Measurements from ENCODE around the gene RASL10B.
"Not testable (repeated sequence)": the region's sequence is repeated elsewhere in the genome, so short reads cannot be mapped to it uniquely, and the experiment has no call there.

The RASL10B gene

DNA sequence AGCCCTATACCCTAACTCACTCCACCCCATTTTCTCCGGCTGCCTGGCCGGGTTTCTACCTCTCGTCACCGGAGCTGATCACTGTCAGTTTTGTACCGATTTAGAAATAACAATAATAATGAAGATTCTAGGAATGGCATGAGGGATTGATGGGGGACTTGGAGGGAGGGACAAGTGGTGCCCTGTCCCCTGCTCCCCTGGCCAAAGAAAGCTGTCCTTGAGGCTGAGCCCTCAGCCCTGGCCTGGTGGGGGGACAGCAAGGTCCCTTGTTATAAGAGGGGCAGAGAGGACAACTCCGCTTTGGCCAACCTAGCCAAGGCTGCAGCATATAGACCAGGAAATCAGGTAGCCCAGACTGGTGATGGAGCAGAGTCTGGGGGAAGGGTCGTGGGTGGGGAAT is 11.1 kb downstream of the RASL10B start:
- TF ChIP-seq POLR2A (IDR thresholded peaks at IDR 0.05; ENCODE audit: low read length) (no peak), GATA1 (IDR thresholded peaks at IDR 0.05; ENCODE audit: low read depth, low read length) (no peak)

DNA sequence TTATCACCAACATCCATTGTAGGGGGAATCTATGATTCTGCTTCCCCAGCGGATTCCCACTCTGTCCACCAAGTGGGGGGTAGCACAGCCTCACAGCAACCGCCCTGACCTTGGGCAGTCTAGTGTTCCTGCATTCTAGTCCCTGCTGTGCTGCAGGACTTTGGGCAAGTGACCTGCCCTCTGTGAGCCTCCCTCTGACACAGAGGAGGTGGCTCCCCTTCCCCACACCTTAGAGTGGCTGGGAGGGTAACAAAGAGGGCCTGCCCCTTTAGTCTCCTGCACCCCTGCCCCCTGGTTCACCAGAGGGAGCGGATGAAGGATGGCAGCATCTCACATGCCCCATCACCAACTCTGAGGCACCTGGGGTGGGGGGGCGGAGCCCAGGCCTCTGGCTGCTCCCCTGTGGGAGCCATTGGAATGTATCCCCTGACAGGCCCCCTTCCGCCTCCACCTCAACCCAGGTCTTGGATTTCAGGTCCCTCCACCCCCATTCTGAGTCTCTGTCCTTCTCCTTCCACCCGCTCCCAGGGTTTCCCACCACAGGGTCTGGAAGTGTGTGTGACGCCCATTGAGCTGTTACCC is 11.5 kb downstream of the RASL10B start:
- no peak for TF ChIP-seq GATA1 (IDR thresholded peaks at IDR 0.05; ENCODE audit: low read depth, low read length)
- no peak for TF ChIP-seq POLR2A (IDR thresholded peaks at IDR 0.05; ENCODE audit: low read length)
- DNase-seq: no peak

More for the DNA sequence above, 11.1 kb downstream of the RASL10B start:
- no peak for DNase-seq

DNA sequence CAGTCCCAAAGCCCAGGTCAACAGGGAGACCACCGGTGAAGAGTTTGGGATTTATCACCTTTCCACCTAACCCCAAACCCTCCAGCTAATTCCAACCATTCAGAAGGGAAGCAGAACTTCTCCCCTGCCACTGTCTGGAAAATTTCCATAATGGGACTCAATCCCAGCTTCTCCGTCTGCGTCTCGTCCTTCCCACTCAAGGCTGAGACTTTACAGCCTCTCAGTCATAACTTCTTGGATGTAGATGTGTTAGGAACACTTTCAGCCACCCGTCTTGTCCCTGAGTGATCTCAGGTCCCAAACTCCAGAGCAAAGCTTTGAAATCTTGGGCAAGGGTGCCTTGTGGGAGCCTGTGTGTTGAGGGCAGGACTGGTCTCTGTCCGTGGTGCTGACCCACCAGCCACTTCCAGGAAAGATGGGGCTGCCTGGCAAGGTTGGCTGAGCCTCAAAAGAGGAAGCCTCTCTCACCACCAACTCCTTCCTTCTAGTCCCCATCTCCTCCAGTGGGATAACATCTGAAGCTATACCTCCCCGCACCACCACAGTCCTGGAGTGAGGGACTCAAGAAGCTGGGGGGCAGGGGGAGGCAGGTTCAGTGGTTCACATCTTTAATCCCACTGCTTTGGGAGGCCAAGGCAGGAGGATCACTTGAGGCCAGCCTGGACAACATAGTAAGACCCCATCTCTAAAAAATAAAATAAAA is 12.3 kb downstream of the RASL10B start:
- peak; percentile 32 to 37 for DNase-seq
- TF ChIP-seq GATA1 (IDR thresholded peaks at IDR 0.05; ENCODE audit: low read depth, low read length) (no peak), POLR2A (IDR thresholded peaks at IDR 0.05; ENCODE audit: low read length) (no peak)

DNA sequence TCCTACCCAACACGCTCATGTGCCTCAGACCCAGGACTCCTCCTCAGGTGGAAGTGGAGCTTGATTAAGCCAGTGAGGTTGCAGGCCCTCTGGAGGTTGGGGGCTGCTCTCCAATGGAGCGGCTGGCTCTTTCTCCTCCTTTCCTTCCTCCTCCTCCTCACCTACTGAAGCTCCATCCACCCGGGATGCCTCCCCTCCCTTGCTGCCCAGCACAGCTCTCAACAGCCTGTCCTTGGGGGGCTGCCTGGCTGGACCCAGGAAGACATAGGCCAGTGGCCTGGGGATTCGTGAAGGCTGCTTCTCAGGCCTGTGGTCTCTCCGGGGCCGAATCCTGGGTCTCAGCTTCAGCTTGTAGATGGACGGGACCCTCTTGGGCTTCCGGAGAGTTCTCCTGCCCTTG is 13.4 kb downstream of the RASL10B start:
- no peak for DNase-seq
- TF ChIP-seq POLR2A (IDR thresholded peaks at IDR 0.05; ENCODE audit: low read length) (no peak), GATA1 (IDR thresholded peaks at IDR 0.05; ENCODE audit: low read depth, low read length) (no peak)

DNA sequence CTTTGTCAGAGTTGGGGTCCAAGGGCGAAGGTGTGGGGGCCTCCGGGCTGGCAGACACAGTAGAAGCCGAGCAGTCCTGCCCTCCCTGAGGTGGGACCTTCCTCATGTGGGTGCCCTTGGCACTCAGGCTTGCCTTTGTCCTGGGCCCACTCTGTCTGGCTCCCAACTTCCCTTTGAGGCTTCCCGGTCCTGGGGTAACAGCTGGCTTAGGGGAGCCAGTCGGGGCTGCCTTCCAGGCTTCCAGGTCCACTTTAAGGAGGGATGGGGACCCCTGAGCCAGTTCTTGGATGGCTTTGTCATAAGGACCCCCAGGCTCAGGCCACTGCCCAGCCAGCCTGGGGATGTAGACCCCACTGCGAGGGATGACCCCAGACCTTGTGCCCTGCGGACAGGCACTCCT is 13.8 kb downstream of the RASL10B start:
- TF ChIP-seq POLR2A (IDR thresholded peaks at IDR 0.05; ENCODE audit: low read length): no peak
- no peak for TF ChIP-seq GATA1 (IDR thresholded peaks at IDR 0.05; ENCODE audit: low read depth, low read length)
- DNase-seq: no peak

DNA sequence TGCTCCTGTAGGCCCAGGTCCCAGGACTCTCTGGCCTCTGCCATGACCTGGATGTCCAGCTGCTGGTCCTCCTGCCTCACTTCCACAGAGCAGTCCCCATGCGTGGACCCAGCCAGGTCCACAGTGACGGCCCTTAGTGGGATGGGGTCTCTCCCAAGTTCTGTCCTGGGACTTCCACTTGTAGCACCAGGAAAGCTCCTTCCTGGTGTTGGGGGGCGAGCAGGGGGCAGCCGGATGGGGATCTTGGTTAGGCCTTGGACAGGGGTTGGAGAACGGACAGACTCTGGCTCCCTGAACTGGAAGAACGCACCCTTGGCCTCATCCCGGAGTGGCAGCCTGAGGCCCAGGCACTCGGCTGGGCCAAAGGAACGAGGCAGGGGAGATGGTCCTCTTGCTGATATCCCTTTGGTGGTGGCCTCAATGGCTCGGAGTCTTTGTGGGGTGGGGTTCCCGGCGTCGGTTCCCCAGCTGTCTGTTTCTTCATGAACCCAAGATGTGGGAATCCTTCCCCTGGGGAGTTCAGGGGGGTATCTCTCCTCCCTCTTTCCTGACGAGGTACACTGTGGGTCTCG is 14.4 kb downstream of the RASL10B start:
- DNase-seq: no peak

DNA sequence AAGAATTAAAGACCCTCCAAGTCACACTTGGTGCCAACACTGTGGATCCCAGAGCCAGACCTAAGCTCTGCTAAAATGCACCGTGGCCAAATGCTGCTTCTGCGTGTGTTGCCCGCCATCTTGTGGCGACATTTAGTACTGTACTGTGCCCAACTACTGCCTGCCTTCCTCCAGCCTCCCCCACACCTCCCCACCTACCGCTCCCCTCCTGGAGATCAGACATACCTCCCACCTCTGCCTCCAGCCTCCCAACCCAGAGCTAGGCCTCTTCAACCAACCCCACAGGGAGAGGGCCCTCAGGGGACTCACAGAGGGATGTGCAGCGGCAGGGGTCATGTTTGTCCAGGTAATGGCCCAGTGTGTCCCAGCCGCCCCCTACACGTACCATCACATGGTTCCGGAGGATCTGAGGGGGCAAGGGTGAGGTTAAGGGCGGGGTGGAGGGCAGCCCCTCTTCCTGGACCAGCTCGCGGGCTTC is 16.1 kb downstream of the RASL10B start:
- peak; percentile 79 to 88 for DNase-seq
- no peak for TF ChIP-seq GATA1 (IDR thresholded peaks at IDR 0.05; ENCODE audit: low read depth, low read length)
- TF ChIP-seq POLR2A (IDR thresholded peaks at IDR 0.05; ENCODE audit: low read length): no peak

More for the DNA sequence above, 14.4 kb downstream of the RASL10B start:
- no peak for TF ChIP-seq POLR2A (IDR thresholded peaks at IDR 0.05; ENCODE audit: low read length)
- no peak for TF ChIP-seq GATA1 (IDR thresholded peaks at IDR 0.05; ENCODE audit: low read depth, low read length)

DNA sequence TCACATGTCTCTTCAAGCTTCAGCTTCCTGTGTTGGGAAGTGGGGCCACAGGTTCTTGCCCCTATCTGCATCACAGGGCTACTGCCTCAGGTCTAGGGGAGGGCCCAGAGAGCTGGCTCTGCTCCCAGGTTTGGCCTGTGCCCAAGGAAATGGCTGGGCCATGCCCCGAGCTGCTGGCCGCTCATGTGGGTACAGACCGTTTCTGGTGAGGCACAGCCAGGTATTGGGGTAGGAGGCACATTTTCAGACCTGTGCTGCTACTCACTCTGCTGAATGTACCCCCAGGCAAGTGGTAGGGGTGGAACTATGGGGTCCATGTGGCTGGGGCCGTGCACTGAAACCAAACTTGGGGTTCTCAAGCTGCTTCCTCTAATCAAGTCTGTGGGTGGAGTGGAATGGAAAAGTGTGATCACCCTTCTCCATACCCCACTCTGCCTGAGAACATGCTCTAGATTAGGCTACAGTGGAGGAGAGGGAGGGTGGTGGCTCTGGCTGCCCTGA is 17.0 kb downstream of the RASL10B start:
- TF ChIP-seq POLR2A (IDR thresholded peaks at IDR 0.05; ENCODE audit: low read length): peak; percentile 58
- TF ChIP-seq GATA1 (IDR thresholded peaks at IDR 0.05; ENCODE audit: low read depth, low read length): no peak

DNA sequence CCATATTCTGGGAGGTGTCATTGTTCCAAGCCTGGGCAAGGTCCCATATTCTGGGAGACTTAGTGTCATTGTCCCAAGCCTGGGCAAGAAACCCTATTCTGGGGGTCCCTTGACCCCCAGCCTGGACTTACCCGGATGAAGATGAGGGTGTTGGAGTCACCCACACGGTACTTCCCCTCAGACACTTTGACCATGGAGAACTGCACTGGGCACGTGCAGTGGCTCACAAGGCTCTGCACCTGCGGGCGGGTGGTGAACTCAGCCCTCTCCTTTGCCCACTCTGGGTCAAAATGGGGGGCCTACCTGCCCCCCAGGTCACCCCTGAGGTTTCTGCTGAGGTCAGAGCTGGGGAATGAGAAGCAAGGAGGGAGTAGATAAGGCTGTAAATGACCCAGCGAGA is 17.5 kb downstream of the RASL10B start:
- TF ChIP-seq POLR2A (IDR thresholded peaks at IDR 0.05; ENCODE audit: low read length): no peak
- no peak for TF ChIP-seq GATA1 (IDR thresholded peaks at IDR 0.05; ENCODE audit: low read depth, low read length)
- no peak for DNase-seq

More for the DNA sequence above, 17.0 kb downstream of the RASL10B start:
- peak; percentile 22 to 27 for DNase-seq

DNA sequence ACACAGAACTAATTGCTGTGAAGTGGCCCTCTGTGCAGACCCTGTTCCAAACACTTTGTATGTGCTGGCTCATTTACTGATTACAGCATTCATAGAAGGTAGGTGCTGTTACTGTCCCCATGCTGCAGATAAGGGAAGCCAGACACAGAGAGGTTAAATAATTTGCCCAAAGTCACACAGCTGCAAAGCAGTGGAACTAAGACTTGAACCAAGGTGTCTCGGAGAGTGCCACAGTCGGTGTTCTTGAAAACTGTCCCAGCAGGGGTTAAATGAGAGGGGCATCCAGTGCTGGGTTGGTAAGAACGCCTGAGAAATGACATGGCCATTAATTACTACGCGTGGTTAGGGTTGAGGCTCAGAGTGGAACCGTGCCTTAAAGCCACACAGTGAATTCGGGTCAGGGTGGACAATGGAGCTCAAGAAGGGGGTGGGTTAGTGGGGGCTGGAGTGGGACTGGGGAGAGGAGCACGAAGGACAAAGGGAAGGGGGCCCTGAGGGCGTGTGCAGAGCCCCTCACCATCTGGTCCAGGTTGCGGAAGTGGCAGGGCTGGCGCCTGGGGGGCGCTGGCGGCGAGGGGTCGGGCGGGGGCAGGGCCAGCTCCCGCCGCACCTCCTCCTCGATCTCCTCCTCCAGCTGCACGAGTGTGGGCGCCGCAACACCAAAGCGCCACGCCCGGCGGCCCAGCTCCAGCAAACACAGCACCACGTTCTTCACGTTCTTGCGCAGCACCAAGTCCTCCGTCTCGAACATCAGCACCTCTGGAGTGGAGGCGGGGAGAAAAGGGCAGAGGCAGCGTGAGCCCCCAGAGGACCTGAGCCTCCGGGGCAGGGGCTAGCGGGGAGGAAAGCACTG is 18.3 kb downstream of the RASL10B start:
- TF ChIP-seq POLR2A (IDR thresholded peaks at IDR 0.05; ENCODE audit: low read length): no peak
- no peak for TF ChIP-seq GATA1 (IDR thresholded peaks at IDR 0.05; ENCODE audit: low read depth, low read length)
- DNase-seq: peak; percentile 45 to 47

DNA sequence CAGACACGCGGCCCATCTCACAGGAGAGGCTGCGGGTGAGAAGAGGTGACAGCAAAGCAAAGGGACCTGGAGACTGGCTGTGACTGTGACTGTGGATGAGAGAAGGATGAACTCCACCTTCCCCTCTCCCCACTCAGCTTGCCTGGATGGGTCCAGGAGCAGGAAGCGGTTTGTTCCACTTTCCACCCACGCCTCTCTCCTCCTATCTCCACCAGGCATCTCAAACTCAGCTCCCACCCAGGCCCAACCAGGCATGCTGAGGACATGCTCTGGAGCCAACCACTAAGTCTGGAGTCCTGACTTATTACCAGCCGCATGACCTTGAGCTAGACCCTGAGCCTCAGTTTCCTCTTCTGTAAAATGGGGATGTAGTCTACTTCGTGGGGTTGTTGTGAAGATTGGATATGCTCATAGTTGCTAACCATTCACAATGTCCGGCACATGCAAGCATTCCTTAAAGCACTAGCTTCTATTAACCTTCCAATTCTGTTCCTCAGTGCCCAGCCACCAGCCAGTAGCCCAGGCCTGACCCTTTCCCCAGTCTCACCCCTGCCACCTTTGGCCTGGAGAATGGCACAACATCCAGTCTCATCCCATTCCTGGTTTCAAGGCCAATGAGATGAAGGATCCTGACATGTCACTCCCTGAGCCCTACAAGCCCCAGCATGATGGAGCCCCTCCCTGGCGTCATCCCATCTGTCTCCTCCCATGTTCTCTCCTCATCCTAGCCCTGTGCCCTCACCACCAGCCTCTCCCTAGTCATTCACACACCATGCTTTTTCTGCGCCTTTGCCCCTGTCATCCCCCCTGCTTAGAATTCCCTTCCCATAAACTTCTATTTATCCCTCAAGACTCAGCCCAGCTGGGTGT is 19.3 kb downstream of the RASL10B start:
- peak; percentile 19 to 29 for DNase-seq
- TF ChIP-seq POLR2A (IDR thresholded peaks at IDR 0.05; ENCODE audit: low read length) (no peak), GATA1 (IDR thresholded peaks at IDR 0.05; ENCODE audit: low read depth, low read length) (no peak)

DNA sequence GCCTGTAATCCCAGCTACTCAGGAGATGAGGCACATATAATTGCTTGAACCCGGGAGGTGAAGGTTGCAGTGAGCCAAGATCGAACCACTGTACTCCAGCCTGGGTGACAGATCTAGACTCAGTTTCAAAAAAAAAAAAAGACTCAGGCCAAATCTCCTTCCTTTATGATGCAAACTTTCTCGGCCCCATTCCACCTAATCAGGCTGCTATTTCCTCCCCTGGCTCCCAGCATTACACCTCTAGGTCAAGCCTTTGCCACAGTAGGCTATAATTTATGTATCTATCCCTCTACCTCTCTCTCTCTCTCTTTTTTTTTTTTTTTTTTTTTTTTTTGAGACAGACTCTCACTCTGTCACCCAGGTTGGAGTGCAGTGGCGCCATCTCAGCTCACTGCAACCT is 20.1 kb downstream of the RASL10B start:
- DNase-seq: not testable (repeated sequence)

DNA sequence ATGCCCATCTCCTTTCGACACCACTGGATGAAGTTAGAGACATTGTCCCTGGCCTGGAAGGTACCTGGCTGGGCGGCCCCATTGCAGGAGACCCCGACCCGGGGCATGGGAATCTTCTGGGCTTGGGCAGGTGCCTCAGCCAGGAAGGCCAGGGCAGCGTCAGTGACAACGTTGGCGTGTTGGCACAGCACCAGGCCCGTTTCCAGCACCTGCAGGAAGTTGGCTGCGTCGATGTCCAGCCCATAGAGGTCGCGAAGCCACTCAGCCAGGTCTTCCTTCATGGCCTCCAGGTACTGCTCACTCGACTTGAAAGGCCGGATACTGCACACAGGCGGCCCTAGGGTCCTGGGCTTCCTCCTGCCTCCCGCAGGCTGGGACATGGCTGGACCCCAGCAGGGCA is 21.0 kb downstream of the RASL10B start:
- TF ChIP-seq GATA1 (IDR thresholded peaks at IDR 0.05; ENCODE audit: low read depth, low read length) (no peak), POLR2A (IDR thresholded peaks at IDR 0.05; ENCODE audit: low read length) (no peak)
- no peak for DNase-seq

All from erythroblast (primary cell).